B cell (primary cell): ENCODE measurements around the gene ITSN2. TPM values are rescaled to one million over a fixed set of nuclear protein-coding genes. Genes with fewer than 3 reads are reported as not detected.

Source experiments
- ATAC-seq: fragments of 200-7000 bp; cut with Tn5 transposase; one replicate; pipeline ENCODE4 v1.10.0; 2021; ENCODE audit warnings: low read depth, mild to moderate bottlenecking, moderate number of reproducible peaks, moderate library complexity
- CTCF ChIA-PET: fragments of 350-600 bp; sonication (Branson Sonifier 250); formaldehyde crosslinking; loops from one replicate; lab custom pipeline; 2021; ENCODE audit warnings: antibody characterized with exemption, inconsistent platforms; lab: Charles Lee
- POLR2A ChIA-PET: fragments of 350-600 bp; sonication (Branson Sonifier 250); formaldehyde crosslinking; loops from one replicate; lab custom pipeline; 2021; ENCODE audit warnings: antibody characterized with exemption; lab: Charles Lee
- DNase-seq: peaks from one replicate; pipeline ENCODE4 v3.0.0; 2013
- H2AFZ ChIP-seq: 2 replicates; pipeline ENCODE4 v1.6.1; 2012; ENCODE audit warnings: mild to moderate bottlenecking, low read depth, low read length; ENCODE audit not compliant: insufficient read depth, poor library complexity, severe bottlenecking
- H3K27ac ChIP-seq, 2 donors: 1 replicate in 1 of 2; 2 replicates in 1 of 2; pipeline ENCODE4 v1.5.1; 2012 to 2013; ENCODE audit warnings: low read length in 2 of 2, mild to moderate bottlenecking in 2 of 2, moderate library complexity in 1 of 2
- H3K27me3 ChIP-seq, 4 experiments: fragments of 200-600 bp in 1 of 4; sonication (generic) in 1 of 4; replicated peaks in 1 of 4; 1 replicate in 2 of 4; 2 replicates in 2 of 4; pipeline versions ENCODE4 v1.6.1 to v1.7.0; 2013 to 2016; ENCODE audit warnings: low read length in 3 of 4, mild to moderate bottlenecking in 2 of 4, mixed read lengths in 1 of 4, moderate library complexity in 1 of 4; ENCODE audit not compliant: insufficient read depth in 4 of 4, control insufficient read depth in 3 of 4; ENCODE audit errors: control extremely low read depth in 1 of 4
- H3K36me3 ChIP-seq, 2 experiments: replicated peaks in 1 of 2; 1 replicate in 1 of 2; 2 replicates in 1 of 2; pipeline versions ENCODE4 v1.6.1 to v1.7.1; 2013; ENCODE audit warnings: low read length in 1 of 2; ENCODE audit not compliant: insufficient read depth in 2 of 2, control insufficient read depth in 1 of 2; ENCODE audit errors: control extremely low read depth in 1 of 2, extremely low read depth in 1 of 2
- H3K4me1 ChIP-seq, 2 donors: fragments of 200-600 bp in 1 of 2; sonication (generic) in 1 of 2; 1 replicate in 1 of 2; 2 replicates in 1 of 2; pipeline versions ENCODE4 v1.5.1 to v1.6.1; 2013 to 2017; ENCODE audit warnings: low read length in 2 of 2; ENCODE audit not compliant: control insufficient read depth in 2 of 2, insufficient read depth in 2 of 2
- H3K4me2 ChIP-seq: replicated peaks from 2 replicates; pipeline ENCODE3; 2012; ENCODE audit warnings: mild to moderate bottlenecking, low read depth, low read length; ENCODE audit not compliant: poor library complexity, severe bottlenecking
- H3K4me3 ChIP-seq, 5 experiments: fragments of 200-600 bp in 1 of 5; sonication (generic) in 1 of 5; 1 replicate in 3 of 5; 2 replicates in 2 of 5; pipeline versions ENCODE4 v1.5.1 to v1.7.0; 2011 to 2016; ENCODE audit warnings: low read length in 4 of 5, mild to moderate bottlenecking in 4 of 5, low read depth in 2 of 5, control low read depth in 1 of 5, moderate library complexity in 1 of 5; ENCODE audit not compliant: insufficient read depth in 1 of 5; ENCODE audit errors: control extremely low read depth in 1 of 5, extremely low read depth in 1 of 5
- H3K79me2 ChIP-seq: fragments of 200-600 bp; sonication (generic); one replicate; pipeline ENCODE4 v1.6.0; 2016; ENCODE audit warnings: low read length; ENCODE audit not compliant: control insufficient read depth, insufficient read depth
- H3K9ac ChIP-seq: fragments of 200-600 bp; sonication (generic); 2 replicates; pipeline ENCODE4 v1.6.1; 2017; ENCODE audit warnings: mild to moderate bottlenecking, low read length, moderate library complexity
- H3K9me3 ChIP-seq, 3 donors: one replicate each; pipeline versions ENCODE4 v1.6.1 to v1.7.1; 2013; ENCODE audit warnings: low read length in 2 of 3; ENCODE audit not compliant: control insufficient read depth in 2 of 3, insufficient read depth in 1 of 3; ENCODE audit errors: control extremely low read depth in 1 of 3
- H4K20me1 ChIP-seq: 2 replicates; pipeline ENCODE4 v1.6.0; 2012; ENCODE audit warnings: mild to moderate bottlenecking, low read length; ENCODE audit not compliant: insufficient read depth, control insufficient read depth, poor library complexity, severe bottlenecking
- H3K27ac Mint-ChIP-seq: one replicate; pipeline ENCODE4 v1.8.0; 2021; ENCODE audit warnings: mixed read lengths
- H3K27me3 Mint-ChIP-seq: one replicate; pipeline ENCODE4 v1.8.0; 2021; ENCODE audit warnings: mixed read lengths
- H3K4me1 Mint-ChIP-seq: one replicate; pipeline ENCODE4 v1.8.0; 2021; ENCODE audit warnings: mixed read lengths
- H3K4me3 Mint-ChIP-seq: one replicate; pipeline ENCODE4 v1.8.0; 2021; ENCODE audit warnings: mixed read lengths
- H3K9me3 Mint-ChIP-seq: one replicate; pipeline ENCODE4 v1.8.0; 2022; ENCODE audit warnings: mixed read lengths; ENCODE audit not compliant: insufficient read depth
- CTCF ChIP-seq: fragments of 200-600 bp; IDR thresholded peaks from one replicate; pipeline ENCODE4 v1.8.0; 2022; ENCODE audit warnings: antibody characterized with exemption, mild to moderate bottlenecking
- EZH2 ChIP-seq: IDR thresholded peaks from 2 replicates; pipeline ENCODE4 v1.6.1; 2012; ENCODE audit warnings: borderline replicate concordance, low read depth, mild to moderate bottlenecking, moderate library complexity, low read length; ENCODE audit not compliant: insufficient read depth, poor library complexity, severe bottlenecking
- WGBS: methylation state at CpG from one replicate; pipeline ENCODE4 v1.1.5; 2013; ENCODE audit warnings: missing lambda C conversion rate; ENCODE audit not compliant: insufficient coverage; 5-methylcytosine and 5-hydroxymethylcytosine counted together
- intact Hi-C: fragments of 100-400 bp; cut with micrococcal nuclease; formaldehyde crosslinking; loops from one replicate; pipeline ENCODE4 v1.10.0; 2022
- polyA plus RNA-seq: library from polyadenylated mRNA; depleted of rRNA; stranded (reverse); fragments of >200 nt; gene quantifications from 2 replicates; pipeline ENCODE4 v1.2.3, GENCODE V29; 2012
- total RNA-seq, 2 donors: library from RNA; stranded (reverse); fragments of 120-200 nt in 1 of 2; gene quantifications; 1 replicate in 1 of 2; 2 replicates in 1 of 2; pipeline versions ENCODE4 v1.2.3 to v1.2.4, GENCODE V29; 2013 to 2022

The ITSN2 gene
- total and polyA plus RNA-seq, 2 donors (not counting 1 experiment from before 2014, with no cell fraction given) = 107 to 200 TPM

DNA sequence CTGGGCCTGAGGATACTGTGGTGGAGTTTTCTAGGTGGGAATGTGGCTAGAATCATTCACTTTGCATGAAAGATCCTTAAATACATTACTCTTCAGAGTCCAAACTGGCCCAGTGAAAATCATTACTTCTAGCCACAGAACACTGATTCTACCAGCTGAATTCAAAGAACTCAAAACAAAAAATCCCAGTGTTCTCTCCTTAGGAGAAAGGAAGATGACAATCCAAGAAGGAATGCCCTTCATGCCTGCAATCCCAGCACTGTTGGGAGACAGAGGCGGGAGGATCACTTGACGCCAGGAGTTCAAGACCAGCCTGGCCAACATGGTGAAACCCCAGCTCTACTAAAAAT is 150.3 kb downstream of the ITSN2 start:
- no peaks in the 10 kb centered on the region for H3K9me3 ChIP-seq
- DNase-seq (no peak), ATAC-seq (no peak)
- no peak overlapping the region for H3K27ac Mint-ChIP-seq
- CTCF ChIA-PET = no interaction called here
- H3K9ac ChIP-seq = no peak overlapping the region
- H3K4me1 Mint-ChIP-seq = peaks cover 4% of the 10 kb centered on the region
- 95% methylated on average over 2 of the region's 2 CpGs for WGBS
- no peak overlapping the region for H3K27ac ChIP-seq
- H3K9me3 Mint-ChIP-seq = no peaks in the 10 kb centered on the region
- POLR2A ChIA-PET = interaction anchor here (0.7 kb wide), 1 partner anchor 56 kb away, joined by 5 read pairs; no protein-coding TSS in a partner anchor
- no peaks in the 10 kb centered on the region for H3K27me3 Mint-ChIP-seq
- intact Hi-C loops = no loop called here
- no peaks in the 10 kb centered on the region for H3K79me2 ChIP-seq
- H3K4me1 ChIP-seq = no peaks in the 10 kb centered on the region
- H2AFZ ChIP-seq = no peak overlapping the region
- H3K4me3 ChIP-seq = no peak overlapping the region
- no peak overlapping the region for H3K4me3 Mint-ChIP-seq
- TF ChIP-seq EZH2 (no peak), CTCF (no peak)
- H3K36me3 ChIP-seq = peaks cover 1 to 94% of the 10 kb centered on the region in 2 experiments
- no peaks in the 10 kb centered on the region for H4K20me1 ChIP-seq
- no peaks in the 10 kb centered on the region for H3K27me3 ChIP-seq
- H3K4me2 ChIP-seq = no peak overlapping the region

GRCh38 chr2:24209389-24210105 is 150.8 kb downstream of the ITSN2 start:
- Histone ChIP-seq H3K36me3 (peaks cover 0 to 94% of the 10 kb centered on the region in 2 experiments), H3K4me2 (no peak overlapping the region), H3K27me3 (no peaks in the 10 kb centered on the region), H3K9me3 (no peaks in the 10 kb centered on the region), H3K4me1 (no peaks in the 10 kb centered on the region), H2AFZ (no peak overlapping the region), H4K20me1 (no peaks in the 10 kb centered on the region), H3K4me3 (no peak overlapping the region), H3K9ac (no peak overlapping the region), H3K79me2 (no peaks in the 10 kb centered on the region), H3K27ac (no peak overlapping the region)
- no peaks in the 10 kb centered on the region for H3K9me3 Mint-ChIP-seq
- DNase-seq (no peak), ATAC-seq (no peak)
- intact Hi-C loops = no loop called here
- ChIA-PET CTCF (no interaction called here), POLR2A (interaction anchor here (0.7 kb wide), 1 partner anchor 57 kb away, joined by 5 read pairs; no protein-coding TSS in a partner anchor)
- H3K27me3 Mint-ChIP-seq = no peaks in the 10 kb centered on the region
- H3K4me3 Mint-ChIP-seq = no peak overlapping the region
- no peaks in the 10 kb centered on the region for H3K4me1 Mint-ChIP-seq
- TF ChIP-seq CTCF (no peak), EZH2 (no peak)
- 95% methylated on average over 15 of the region's 17 CpGs for WGBS
- H3K27ac Mint-ChIP-seq = no peak overlapping the region
